Spinal cord (tissue), 10 donors: ENCODE results near the gene CNGA3. TPM values are rescaled to one million over a fixed set of nuclear protein-coding genes. Genes with fewer than 3 reads are reported as not detected.
"Not testable (repeated sequence)": the region's sequence is repeated elsewhere in the genome, so short reads cannot be mapped to it uniquely, and the experiment has no call there.

Source experiments
- DNase-seq, 6 donors: peaks; one replicate each; pipeline versions ENCODE4 v3.0.0 to v3.0.0-alpha.2; 2013 to 2015; ENCODE audit warnings: low spot score in 6 of 6, low read depth in 4 of 6
- H3K27ac ChIP-seq: one replicate; pipeline ENCODE4 v1.5.1; 2013; ENCODE audit warnings: low read depth, low read length, control low read depth
- H3K27me3 ChIP-seq: one replicate; pipeline ENCODE4 v1.6.1; 2013; ENCODE audit warnings: low read length; ENCODE audit not compliant: control insufficient read depth, insufficient read depth
- H3K36me3 ChIP-seq: one replicate; pipeline ENCODE4 v1.6.1; 2013; ENCODE audit warnings: low read length; ENCODE audit not compliant: control insufficient read depth, insufficient read depth
- H3K4me1 ChIP-seq: one replicate; pipeline ENCODE4 v1.6.1; 2013; ENCODE audit warnings: low read length; ENCODE audit not compliant: control insufficient read depth, insufficient read depth
- H3K4me3 ChIP-seq: one replicate; pipeline ENCODE4 v1.5.1; 2013; ENCODE audit warnings: low read depth, low read length, control low read depth
- H3K9me3 ChIP-seq: one replicate; pipeline ENCODE4 v1.6.1; 2013; ENCODE audit warnings: low read length; ENCODE audit not compliant: control insufficient read depth, insufficient read depth
- WGBS: methylation state at CpG from one replicate; pipeline ENCODE4 v1.1.5; 2013; ENCODE audit warnings: missing lambda C conversion rate; ENCODE audit not compliant: insufficient coverage; 5-methylcytosine and 5-hydroxymethylcytosine counted together
- polyA plus RNA-seq, 2 donors: library from polyadenylated mRNA; unstranded; fragments of 120-200 nt; gene quantifications; one replicate each; pipeline ENCODE4 v1.2.1, GENCODE V29; 2013; ENCODE audit not compliant: insufficient read length in 2 of 2
- total RNA-seq, 2 donors: library from RNA; depleted of rRNA in 1 of 2; stranded (reverse); fragments of 120-200 nt in 1 of 2; fragments of >200 nt in 1 of 2; gene quantifications; one replicate each; pipeline versions ENCODE4 v1.2.3 to v1.2.4, GENCODE V29; 2013 to 2014
- donor health status: healthy.

CNGA3 gene
- total and polyA plus RNA-seq, 4 donors = 4.9 to 15.2 (median 7.3) TPM

DNA sequence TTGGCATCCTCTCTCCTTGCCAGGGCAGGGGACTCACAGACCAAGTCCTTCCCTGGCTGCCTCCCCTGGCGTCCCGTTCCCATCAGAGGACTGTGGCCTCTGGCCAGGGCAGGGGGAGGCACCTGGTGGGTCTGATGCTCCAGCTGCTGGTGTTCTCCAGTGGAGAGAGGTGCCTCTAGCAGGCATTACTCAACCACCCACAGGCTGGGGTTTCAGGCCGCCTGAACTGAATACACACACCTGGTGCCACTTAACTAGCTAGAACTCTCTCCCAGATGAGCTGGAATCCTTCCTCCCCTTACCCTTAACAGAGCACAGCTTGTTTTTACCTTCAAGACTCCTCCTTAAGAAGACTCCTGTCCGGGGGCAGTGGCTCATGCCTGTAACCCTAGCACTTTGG lies 37.7 kb upstream of the CNGA3 start:
- DNase-seq = no peak
- Histone ChIP-seq H3K9me3 (no peaks in the 10 kb centered on the region), H3K27ac (no peak overlapping the region), H3K4me1 (peaks cover 3% of the 10 kb centered on the region), H3K36me3 (peaks cover 2% of the 10 kb centered on the region), H3K27me3 (no peaks in the 10 kb centered on the region), H3K4me3 (no peak overlapping the region)
- WGBS = 77% methylated on average over 4 of the region's 4 CpGs

DNA sequence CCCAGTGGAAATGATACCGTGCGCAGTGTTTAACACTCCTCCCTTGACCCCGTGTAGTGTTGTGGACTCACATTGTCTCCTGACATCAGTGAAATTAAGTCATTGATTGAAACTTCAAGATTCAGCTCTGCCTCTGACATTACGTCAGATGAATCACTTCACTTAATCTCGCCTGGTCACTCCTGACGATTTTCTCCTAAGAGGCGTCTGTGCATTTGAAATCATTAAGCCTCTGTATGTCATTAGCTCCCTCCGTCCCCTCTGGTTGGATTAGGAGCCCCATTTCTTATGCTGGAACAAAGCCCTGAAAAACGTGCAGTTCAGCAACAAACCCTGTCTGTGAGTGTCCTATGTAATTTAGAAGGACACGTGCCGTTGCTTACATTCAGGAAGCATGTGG lies 36.7 kb upstream of the CNGA3 start:
- H3K4me1 ChIP-seq = peaks cover 3% of the 10 kb centered on the region
- no peak overlapping the region for H3K27ac ChIP-seq
- H3K27me3 ChIP-seq = no peaks in the 10 kb centered on the region
- no peak for DNase-seq
- 84% methylated on average over 11 of the region's 11 CpGs for WGBS
- H3K9me3 ChIP-seq = no peaks in the 10 kb centered on the region
- no peak overlapping the region for H3K4me3 ChIP-seq
- H3K36me3 ChIP-seq = peaks cover 2% of the 10 kb centered on the region

DNA sequence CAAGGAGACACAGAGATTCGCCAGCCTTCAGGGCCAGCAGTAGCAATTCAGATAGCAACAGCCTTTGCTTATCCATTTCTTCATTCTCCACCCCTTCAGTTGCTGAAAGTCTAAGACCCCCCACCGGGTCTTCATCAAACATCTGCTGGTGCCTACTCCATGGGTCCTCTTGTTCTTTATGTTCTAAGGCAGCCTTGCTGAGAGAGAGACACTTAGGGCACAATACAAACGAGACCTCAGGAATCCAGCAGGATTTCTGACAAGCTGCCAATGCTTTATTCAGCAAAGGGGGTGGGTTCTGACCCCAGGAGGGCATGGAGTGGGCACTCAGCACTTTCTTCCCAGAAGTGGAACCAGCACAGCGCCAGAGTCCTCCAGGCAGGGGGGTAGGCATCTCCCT lies 36.2 kb upstream of the CNGA3 start:
- H3K27me3 ChIP-seq = no peaks in the 10 kb centered on the region
- no peak overlapping the region for H3K27ac ChIP-seq
- WGBS = 54% methylated on average over 2 of the region's 4 CpGs
- no peak overlapping the region for H3K4me3 ChIP-seq
- H3K4me1 ChIP-seq = peaks cover 3% of the 10 kb centered on the region
- H3K36me3 ChIP-seq = peaks cover 2% of the 10 kb centered on the region
- no peak for DNase-seq
- no peaks in the 10 kb centered on the region for H3K9me3 ChIP-seq

DNA sequence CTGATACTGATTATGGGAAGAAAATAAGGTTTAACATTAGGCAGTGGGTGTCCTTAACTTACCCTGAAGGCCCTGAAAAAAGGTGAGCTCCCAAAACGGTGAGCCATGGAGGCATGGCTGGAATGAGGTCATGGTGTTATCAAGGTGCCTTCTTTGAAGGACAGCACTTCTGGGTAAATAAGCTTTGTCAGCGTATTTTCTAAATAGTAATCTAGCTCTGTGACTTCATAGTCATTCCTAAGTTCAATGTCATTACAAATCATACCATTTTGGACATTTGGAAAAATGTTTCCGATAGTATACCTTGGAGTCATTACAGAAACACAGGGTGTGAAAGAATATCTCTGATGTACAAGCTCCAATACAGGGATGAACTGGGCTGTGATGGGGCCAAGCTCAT lies 35.2 kb upstream of the CNGA3 start:
- WGBS = 91% methylated on average over 2 of the region's 3 CpGs
- Histone ChIP-seq H3K27ac (no peak overlapping the region), H3K9me3 (no peaks in the 10 kb centered on the region), H3K36me3 (peaks cover 2% of the 10 kb centered on the region), H3K4me3 (no peak overlapping the region), H3K27me3 (no peaks in the 10 kb centered on the region), H3K4me1 (peaks cover 3% of the 10 kb centered on the region)
- DNase-seq = no peak

DNA sequence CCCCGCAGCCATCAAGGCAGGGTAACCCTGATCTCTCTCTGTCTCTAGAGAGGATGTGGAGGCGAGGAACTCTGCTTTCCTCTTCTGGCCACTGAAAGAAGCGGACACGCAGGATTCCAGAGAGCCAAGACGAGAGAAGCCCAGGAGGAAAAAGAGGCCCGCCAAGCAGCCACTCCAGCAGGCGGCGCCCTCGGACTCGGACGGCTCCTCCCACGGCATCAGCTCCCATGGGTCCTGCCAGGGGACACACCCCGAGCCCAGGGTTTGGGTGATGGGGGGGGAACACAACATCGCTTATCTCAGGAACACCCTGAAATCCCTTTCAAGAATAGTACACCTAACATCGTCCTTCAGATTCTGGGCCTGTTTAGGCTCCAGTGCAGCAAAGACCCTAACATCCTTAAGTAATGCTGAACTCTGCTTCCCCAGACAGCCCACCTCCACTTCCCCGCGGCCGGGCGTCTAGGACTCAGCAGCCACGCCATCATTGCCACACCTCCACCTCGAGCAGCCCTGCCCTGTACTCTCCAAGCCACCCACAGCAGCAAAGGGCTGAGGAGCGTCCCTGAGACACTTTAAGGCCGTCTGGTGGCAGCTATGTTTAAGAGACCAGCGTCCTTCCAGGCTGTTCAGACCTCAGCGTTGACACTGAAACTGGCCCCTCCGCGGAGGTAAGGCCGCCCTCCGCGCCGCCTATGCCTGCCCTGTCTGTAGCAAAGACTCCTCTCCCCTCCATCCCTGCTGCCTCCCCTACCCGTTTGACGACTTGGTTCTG lies 34.3 kb upstream of the CNGA3 start:
- DNase-seq = no peak
- WGBS = 79% methylated on average over 33 of the region's 33 CpGs
- Histone ChIP-seq H3K27me3 (no peaks in the 10 kb centered on the region), H3K4me3 (no peak overlapping the region), H3K4me1 (peaks cover 3% of the 10 kb centered on the region), H3K27ac (no peak overlapping the region), H3K9me3 (no peaks in the 10 kb centered on the region), H3K36me3 (peaks cover 2% of the 10 kb centered on the region)

DNA sequence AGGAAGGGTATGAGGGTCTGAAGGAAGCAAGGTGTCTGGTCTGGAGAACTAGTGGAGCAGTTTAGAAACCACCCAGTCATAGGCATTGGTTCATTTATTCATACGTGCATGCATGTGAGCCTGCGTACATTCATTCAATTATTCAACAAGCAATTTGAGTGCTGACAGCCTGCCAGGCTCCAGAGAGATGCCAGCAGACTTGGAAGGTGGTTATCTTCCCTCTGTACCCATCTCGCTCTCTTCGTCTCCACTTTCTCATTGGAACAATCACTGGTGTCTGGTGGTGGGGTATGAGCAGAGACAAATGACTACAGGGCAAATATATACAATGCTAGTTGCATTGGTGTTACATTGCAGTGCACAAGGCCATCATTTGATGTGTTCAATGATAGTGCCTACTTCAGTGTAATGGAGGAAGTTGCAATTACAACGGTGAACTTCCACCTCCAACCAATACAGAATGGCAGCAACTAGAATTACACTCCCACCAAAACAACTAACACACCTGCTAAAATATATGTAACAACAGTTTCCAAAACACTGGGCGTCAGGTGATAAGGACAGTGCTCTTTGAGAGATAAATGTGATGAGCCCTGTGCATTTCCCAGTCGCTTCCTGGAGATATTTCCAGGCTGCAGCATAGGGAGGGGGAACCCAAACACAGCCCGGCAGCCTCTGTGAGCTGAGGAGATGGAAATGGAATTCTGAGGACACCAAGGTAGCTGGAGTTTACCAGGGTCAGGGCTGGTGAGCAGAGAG lies 32.6 kb upstream of the CNGA3 start:
- WGBS = 80% methylated on average over 4 of the region's 8 CpGs

DNA sequence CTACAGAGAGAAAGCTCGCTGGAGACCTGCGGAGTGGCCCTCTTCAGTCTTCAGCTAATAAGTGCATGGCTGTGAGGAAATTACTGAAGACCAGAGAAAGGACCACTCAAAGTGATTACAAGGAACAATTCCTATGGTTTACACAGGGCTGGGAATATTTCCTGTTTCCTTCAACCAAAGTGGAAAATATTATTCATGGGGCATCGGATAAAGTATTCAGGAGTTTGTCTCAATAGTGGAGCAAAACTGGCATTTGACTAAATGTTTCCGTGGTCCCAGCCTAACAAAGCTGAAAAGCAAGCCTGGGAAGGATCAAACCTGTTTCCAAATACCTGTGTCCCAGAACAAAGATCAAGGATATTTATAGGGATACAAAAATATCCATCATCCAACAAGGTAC lies 32.0 kb upstream of the CNGA3 start:
- Histone ChIP-seq H3K9me3 (no peaks in the 10 kb centered on the region), H3K4me3 (no peak overlapping the region), H3K27ac (no peak overlapping the region), H3K4me1 (no peaks in the 10 kb centered on the region), H3K27me3 (no peaks in the 10 kb centered on the region), H3K36me3 (peaks cover 2% of the 10 kb centered on the region)
- 96% methylated on average over 2 of the region's 4 CpGs for WGBS
- DNase-seq = no peak

More for the DNA sequence above, 32.6 kb upstream of the CNGA3 start:
- H3K4me3 ChIP-seq = no peak overlapping the region
- H3K27ac ChIP-seq = no peak overlapping the region
- H3K4me1 ChIP-seq = no peaks in the 10 kb centered on the region
- peak in 1 of 6 donors; percentile 50 for DNase-seq
- H3K27me3 ChIP-seq = no peaks in the 10 kb centered on the region
- no peaks in the 10 kb centered on the region for H3K9me3 ChIP-seq
- H3K36me3 ChIP-seq = peaks cover 2% of the 10 kb centered on the region

DNA sequence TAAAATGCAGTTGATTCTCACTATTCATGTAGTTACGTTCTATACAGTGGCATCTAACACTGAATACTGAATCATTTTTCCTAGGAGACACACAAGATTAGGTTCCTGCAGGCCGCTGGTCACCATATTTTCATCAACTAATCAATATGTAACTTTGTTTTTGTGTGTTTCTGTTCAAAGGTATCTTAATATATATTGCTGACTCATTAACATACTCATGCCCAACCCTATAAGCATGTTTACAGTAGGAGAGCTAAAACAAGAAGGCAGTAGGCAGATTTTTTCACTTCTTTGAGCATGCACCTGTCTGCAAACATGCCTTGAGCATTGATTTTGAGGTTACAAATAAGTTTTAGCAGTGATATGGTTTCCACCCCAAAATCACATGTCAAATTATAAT lies 30.3 kb upstream of the CNGA3 start:
- H3K9me3 ChIP-seq = no peaks in the 10 kb centered on the region
- H3K4me3 ChIP-seq = no peak overlapping the region
- no peak overlapping the region for H3K27ac ChIP-seq
- H3K27me3 ChIP-seq = no peaks in the 10 kb centered on the region
- no peak for DNase-seq
- H3K4me1 ChIP-seq = no peaks in the 10 kb centered on the region
- WGBS = no CpG with 5 or more reads among the region's 2 CpGs
- peaks cover 2% of the 10 kb centered on the region for H3K36me3 ChIP-seq

DNA sequence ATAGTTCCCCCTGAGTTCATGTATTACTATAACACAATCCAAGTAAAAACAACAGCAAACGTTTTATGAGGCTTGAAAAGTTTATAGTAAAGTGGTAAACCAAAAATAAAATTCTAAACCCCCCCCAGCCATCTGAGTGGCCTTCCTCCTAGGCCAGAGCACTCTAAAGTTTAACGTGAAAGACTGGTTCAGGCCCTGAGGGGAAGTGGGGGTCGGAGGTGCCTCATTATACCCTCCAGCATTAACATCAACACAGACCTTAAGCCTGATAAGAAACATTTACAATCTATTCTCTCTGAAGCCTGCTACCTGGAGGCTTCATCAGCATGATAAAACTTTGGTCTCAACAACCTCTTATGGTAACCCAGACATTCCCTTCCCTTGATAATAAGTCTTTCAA lies 29.0 kb upstream of the CNGA3 start:
- no CpG with 5 or more reads among the region's 3 CpGs for WGBS
- no peaks in the 10 kb centered on the region for H3K36me3 ChIP-seq
- H3K4me3 ChIP-seq = no peak overlapping the region
- no peak overlapping the region for H3K27ac ChIP-seq
- no peaks in the 10 kb centered on the region for H3K27me3 ChIP-seq
- H3K4me1 ChIP-seq = no peaks in the 10 kb centered on the region
- peaks cover 4% of the 10 kb centered on the region for H3K9me3 ChIP-seq
- no peak for DNase-seq

DNA sequence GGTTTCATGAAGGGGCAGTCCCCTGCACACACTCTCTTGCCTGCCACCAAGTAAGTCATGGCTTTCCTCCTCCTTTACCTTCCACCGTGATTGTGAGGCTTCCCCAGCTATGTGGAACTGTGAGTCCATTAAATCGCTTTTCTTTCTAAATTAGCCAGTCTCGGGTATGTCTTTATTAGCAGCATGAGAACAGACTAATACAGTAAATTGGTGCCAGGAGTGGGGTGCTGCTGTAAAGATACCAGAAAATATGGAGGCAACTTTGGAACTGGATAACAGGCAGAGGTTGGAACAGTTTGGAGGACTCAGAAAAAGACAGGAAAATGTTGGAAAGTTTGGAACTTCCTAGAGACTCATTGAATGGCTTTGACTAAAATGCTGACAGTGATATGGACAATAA lies 26.1 kb upstream of the CNGA3 start:
- no CpG with 5 or more reads among the region's 3 CpGs for WGBS
- not testable (repeated sequence) for H3K27me3 ChIP-seq, H3K36me3 ChIP-seq, H3K9me3 ChIP-seq, H3K27ac ChIP-seq, H3K4me3 ChIP-seq, H3K4me1 ChIP-seq, DNase-seq
